ENCODE measurements around the gene ANKHD1. TPM values are rescaled to one million over a fixed set of nuclear protein-coding genes. Genes with fewer than 3 reads are reported as not detected.

Gene ANKHD1
- total and polyA plus RNA-seq, 9 of the 15 experiments (the other 6 are each of a cell fraction or from before 2014, with no cell fraction given), result 38.9 to 138 (median 78.7) TPM

DNA sequence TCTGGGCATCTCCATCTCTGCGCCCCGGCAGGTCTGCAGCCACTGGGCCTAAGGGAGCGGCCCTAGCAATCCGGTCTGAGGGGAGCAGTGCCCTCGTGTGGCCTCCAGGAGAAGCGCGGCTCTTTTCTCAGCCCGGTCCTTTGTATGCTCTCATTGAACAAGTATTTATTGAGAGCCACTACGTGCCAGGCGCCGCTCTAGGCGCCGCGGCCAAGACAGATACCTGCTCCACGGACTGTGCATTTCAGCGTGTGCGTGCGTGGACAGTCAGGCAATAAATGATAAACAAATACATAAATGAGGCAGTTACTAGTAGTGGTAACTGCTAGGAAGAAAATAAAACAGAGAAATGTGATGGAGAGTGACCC is 43.9 kb upstream of the ANKHD1 start (continued):
- TF ChIP-seq, protein P1, sequence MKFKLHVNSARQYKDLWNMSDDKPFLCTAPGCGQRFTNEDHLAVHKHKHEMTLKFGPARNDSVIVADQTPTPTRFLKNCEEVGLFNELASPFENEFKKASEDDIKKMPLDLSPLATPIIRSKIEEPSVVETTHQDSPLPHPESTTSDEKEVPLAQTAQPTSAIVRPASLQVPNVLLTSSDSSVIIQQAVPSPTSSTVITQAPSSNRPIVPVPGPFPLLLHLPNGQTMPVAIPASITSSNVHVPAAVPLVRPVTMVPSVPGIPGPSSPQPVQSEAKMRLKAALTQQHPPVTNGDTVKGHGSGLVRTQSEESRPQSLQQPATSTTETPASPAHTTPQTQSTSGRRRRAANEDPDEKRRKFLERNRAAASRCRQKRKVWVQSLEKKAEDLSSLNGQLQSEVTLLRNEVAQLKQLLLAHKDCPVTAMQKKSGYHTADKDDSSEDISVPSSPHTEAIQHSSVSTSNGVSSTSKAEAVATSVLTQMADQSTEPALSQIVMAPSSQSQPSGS (CRISPR knock-in tag; IDR thresholded peaks at IDR 0.05), result 0 out of 2 replicates have a peak, but pooled peaks have one; percentile 21
- TF ChIP-seq, protein P2, sequence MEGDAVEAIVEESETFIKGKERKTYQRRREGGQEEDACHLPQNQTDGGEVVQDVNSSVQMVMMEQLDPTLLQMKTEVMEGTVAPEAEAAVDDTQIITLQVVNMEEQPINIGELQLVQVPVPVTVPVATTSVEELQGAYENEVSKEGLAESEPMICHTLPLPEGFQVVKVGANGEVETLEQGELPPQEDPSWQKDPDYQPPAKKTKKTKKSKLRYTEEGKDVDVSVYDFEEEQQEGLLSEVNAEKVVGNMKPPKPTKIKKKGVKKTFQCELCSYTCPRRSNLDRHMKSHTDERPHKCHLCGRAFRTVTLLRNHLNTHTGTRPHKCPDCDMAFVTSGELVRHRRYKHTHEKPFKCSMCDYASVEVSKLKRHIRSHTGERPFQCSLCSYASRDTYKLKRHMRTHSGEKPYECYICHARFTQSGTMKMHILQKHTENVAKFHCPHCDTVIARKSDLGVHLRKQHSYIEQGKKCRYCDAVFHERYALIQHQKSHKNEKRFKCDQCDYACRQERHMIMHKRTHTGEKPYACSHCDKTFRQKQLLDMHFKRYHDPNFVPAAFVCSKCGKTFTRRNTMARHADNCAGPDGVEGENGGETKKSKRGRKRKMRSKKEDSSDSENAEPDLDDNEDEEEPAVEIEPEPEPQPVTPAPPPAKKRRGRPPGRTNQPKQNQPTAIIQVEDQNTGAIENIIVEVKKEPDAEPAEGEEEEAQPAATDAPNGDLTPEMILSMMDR (IDR thresholded peaks at IDR 0.05 in 2 of 3, conservative IDR thresholded peaks at IDR 0.05 in 1 of 3; ENCODE audit: insufficient read depth in 2 of 3, low read depth in 1 of 3, low read length in 3 of 3), result peak; percentile 94
- TF ChIP-seq MTA3 (IDR thresholded peaks at IDR 0.05; ENCODE audit: borderline replicate concordance) (0 out of 2 replicates have a peak, but pooled peaks have one; percentile 45), NFRKB (IDR thresholded peaks at IDR 0.05; ENCODE audit: low read depth) (no peak), HDGF (IDR thresholded peaks at IDR 0.05) (no peak), E2F5 (CRISPR knock-in tag; IDR thresholded peaks at IDR 0.05) (no peak), ZNF507 (tag; conservative IDR thresholded peaks at IDR 0.05) (no peak), PRPF4 (IDR thresholded peaks at IDR 0.05; ENCODE audit: insufficient read depth, low read depth, low read length, poor library complexity, severe bottlenecking) (no peak), NR3C1 (CRISPR knock-in tag; IDR thresholded peaks at IDR 0.05) (no peak)
- TF ChIP-seq, protein P3, sequence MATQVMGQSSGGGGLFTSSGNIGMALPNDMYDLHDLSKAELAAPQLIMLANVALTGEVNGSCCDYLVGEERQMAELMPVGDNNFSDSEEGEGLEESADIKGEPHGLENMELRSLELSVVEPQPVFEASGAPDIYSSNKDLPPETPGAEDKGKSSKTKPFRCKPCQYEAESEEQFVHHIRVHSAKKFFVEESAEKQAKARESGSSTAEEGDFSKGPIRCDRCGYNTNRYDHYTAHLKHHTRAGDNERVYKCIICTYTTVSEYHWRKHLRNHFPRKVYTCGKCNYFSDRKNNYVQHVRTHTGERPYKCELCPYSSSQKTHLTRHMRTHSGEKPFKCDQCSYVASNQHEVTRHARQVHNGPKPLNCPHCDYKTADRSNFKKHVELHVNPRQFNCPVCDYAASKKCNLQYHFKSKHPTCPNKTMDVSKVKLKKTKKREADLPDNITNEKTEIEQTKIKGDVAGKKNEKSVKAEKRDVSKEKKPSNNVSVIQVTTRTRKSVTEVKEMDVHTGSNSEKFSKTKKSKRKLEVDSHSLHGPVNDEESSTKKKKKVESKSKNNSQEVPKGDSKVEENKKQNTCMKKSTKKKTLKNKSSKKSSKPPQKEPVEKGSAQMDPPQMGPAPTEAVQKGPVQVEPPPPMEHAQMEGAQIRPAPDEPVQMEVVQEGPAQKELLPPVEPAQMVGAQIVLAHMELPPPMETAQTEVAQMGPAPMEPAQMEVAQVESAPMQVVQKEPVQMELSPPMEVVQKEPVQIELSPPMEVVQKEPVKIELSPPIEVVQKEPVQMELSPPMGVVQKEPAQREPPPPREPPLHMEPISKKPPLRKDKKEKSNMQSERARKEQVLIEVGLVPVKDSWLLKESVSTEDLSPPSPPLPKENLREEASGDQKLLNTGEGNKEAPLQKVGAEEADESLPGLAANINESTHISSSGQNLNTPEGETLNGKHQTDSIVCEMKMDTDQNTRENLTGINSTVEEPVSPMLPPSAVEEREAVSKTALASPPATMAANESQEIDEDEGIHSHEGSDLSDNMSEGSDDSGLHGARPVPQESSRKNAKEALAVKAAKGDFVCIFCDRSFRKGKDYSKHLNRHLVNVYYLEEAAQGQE (IDR thresholded peaks at IDR 0.05; ENCODE audit: borderline replicate concordance), result peak; percentile 77
- TF ChIP-seq, protein P3 (CRISPR knock-in tag; IDR thresholded peaks at IDR 0.05; ENCODE audit: low read depth), result no peak
- TF ChIP-seq, protein P4, sequence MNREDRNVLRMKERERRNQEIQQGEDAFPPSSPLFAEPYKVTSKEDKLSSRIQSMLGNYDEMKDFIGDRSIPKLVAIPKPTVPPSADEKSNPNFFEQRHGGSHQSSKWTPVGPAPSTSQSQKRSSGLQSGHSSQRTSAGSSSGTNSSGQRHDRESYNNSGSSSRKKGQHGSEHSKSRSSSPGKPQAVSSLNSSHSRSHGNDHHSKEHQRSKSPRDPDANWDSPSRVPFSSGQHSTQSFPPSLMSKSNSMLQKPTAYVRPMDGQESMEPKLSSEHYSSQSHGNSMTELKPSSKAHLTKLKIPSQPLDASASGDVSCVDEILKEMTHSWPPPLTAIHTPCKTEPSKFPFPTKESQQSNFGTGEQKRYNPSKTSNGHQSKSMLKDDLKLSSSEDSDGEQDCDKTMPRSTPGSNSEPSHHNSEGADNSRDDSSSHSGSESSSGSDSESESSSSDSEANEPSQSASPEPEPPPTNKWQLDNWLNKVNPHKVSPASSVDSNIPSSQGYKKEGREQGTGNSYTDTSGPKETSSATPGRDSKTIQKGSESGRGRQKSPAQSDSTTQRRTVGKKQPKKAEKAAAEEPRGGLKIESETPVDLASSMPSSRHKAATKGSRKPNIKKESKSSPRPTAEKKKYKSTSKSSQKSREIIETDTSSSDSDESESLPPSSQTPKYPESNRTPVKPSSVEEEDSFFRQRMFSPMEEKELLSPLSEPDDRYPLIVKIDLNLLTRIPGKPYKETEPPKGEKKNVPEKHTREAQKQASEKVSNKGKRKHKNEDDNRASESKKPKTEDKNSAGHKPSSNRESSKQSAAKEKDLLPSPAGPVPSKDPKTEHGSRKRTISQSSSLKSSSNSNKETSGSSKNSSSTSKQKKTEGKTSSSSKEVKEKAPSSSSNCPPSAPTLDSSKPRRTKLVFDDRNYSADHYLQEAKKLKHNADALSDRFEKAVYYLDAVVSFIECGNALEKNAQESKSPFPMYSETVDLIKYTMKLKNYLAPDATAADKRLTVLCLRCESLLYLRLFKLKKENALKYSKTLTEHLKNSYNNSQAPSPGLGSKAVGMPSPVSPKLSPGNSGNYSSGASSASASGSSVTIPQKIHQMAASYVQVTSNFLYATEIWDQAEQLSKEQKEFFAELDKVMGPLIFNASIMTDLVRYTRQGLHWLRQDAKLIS (CRISPR knock-in tag; IDR thresholded peaks at IDR 0.05), result no peak
